ENCODE results near the gene FUT4.
"Not testable (repeated sequence)": the region's sequence is repeated elsewhere in the genome, so short reads cannot be mapped to it uniquely, and the experiment has no call there.

FUT4 gene

GRCh38 chr11:94533696-94534630, 9.8 kb upstream of the FUT4 start:
- no peak for DNase-seq

GRCh38 chr11:94536386-94536785, 7.3 kb upstream of the FUT4 start:
- no peak for DNase-seq

DNA sequence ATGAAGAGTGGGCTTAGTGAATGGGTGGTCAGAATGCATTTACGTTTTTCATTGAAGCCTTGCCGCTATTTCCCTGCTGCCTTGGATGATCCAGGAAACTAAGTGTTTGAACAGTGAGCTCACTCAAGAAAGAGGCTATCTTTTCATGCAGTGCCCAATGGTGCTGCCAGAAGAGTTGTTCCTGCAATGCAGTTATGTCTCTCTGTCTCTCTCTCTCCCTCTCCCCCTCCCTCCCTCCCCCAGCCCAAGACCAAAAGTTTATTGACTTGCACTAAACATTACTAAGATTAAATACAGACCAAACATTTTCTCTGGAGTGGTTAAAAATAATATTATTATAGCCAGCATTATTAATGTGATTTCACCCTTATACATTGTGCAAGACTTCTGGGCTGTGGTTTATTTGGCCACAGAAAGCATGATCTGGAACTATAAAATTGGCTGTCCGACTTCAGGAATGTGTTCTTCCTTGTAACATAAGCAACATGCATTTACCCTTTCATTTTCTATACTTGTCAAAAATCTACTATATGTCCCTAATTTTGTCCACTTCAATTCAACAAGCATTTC, 6.6 kb upstream of the FUT4 start:
- DNase-seq = no peak

DNA sequence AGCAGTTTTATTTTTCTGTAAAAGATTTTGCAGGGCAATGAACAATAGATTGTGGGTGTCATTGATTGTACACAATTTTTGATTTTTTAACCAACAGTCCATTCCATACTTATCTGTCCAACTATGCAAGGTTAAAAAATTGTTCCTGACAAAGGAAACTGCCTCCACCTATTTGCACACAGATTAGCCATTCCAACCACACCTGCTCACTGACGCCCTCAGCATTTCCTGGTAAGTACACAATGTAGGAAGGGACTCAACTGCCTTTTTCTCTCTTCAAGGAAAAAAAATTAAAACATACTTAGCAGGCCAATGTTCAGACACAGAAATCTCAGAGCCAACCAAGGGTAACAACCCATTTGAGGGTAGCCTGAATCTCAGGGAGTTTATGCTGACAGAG, 4.3 kb upstream of the FUT4 start:
- DNase-seq = no peak

DNA sequence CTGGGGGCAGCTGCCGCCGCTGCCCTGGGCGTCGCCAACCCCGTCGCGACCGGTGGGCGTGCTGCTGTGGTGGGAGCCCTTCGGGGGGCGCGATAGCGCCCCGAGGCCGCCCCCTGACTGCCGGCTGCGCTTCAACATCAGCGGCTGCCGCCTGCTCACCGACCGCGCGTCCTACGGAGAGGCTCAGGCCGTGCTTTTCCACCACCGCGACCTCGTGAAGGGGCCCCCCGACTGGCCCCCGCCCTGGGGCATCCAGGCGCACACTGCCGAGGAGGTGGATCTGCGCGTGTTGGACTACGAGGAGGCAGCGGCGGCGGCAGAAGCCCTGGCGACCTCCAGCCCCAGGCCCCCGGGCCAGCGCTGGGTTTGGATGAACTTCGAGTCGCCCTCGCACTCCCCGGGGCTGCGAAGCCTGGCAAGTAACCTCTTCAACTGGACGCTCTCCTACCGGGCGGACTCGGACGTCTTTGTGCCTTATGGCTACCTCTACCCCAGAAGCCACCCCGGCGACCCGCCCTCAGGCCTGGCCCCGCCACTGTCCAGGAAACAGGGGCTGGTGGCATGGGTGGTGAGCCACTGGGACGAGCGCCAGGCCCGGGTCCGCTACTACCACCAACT, 1.0 kb downstream of the FUT4 start:
- peak in 1 of 2 experiments; percentile 50 for DNase-seq

- peak in 1 of 2 experiments; percentile 53 for DNase-seq
Measured at GRCh38 chr11:94545264-94546161, 1.8 kb downstream of the FUT4 start.

DNA sequence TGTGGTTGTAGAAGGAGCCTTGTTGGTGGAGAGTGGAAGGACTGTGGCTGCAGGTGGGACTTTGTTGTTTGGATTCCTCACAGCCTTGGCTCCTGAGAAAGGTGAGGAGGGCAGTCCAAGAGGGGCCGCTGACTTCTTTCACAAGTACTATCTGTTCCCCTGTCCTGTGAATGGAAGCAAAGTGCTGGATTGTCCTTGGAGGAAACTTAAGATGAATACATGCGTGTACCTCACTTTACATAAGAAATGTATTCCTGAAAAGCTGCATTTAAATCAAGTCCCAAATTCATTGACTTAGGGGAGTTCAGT, 2.4 kb downstream of the FUT4 start:
- peak in 1 of 2 experiments; percentile 40 for DNase-seq

DNA sequence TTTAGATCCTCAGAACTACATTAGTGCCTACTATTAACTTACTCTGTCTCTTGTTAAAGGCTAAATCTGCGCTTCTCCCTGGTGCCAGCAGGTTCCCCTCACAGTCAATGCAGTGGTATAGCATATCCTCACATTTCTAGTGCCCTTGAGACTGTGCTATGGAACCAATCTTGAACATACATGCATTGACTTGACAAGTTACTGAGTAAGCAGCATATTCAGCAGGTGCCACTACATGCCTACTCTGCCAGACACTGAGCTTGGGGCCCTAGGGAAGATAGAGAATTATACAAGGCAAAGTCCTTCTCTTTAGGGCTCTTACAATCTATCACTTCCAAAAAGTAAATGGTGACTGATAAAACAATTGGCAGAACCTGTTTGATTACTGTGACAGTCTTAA, 3.2 kb downstream of the FUT4 start:
- DNase-seq = peak; percentile 8 to 79

- DNase-seq = peak in 1 of 2 experiments; percentile 33
Measured at GRCh38 chr11:94549146-94549545, 5.4 kb downstream of the FUT4 start.

DNA sequence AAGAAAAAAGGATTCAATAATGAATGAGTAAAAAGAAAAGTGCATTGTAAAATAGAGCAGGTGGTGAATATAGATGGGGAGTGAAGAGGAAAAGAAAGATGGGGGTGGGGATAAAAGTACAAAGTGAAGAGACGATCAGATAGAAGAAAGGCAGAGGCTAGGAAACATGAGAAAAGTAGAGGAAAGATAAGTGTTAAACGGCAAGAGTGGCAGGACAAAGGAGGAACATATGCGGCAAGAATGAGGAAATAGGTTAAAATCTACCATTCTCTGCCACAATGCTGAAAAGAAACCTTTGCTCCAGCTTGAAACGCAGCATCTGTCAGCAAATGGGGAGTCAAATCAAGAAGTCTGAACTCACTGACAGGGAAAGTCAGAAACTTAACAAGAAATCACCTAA, 6.8 kb downstream of the FUT4 start:
- no peak for DNase-seq

DNA sequence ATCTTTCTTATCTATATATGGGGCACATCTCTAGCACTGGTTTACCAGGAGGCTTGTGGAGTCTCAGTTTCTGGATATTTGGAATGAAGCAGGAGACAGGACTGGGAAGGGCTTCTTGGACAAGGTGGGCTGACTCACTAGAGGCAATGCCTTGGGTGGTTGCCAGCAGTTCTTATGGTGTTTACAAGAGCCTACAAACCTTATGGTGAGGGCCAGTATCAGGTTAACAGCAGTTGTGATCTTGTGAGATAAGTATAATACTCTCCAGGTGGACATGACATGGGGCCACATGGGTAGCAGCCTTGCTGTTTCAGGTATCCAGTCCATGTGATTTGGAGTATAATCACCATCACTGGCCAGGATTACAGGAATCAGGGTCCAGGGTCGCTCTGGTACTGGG, 10.2 kb downstream of the FUT4 start:
- DNase-seq = peak; percentile 90 to 98

GRCh38 chr11:94555752-94556329, 12.1 kb downstream of the FUT4 start:
- not testable (repeated sequence) for DNase-seq

GRCh38 chr11:94557421-94557820, 13.7 kb downstream of the FUT4 start:
- DNase-seq = no peak

DNA sequence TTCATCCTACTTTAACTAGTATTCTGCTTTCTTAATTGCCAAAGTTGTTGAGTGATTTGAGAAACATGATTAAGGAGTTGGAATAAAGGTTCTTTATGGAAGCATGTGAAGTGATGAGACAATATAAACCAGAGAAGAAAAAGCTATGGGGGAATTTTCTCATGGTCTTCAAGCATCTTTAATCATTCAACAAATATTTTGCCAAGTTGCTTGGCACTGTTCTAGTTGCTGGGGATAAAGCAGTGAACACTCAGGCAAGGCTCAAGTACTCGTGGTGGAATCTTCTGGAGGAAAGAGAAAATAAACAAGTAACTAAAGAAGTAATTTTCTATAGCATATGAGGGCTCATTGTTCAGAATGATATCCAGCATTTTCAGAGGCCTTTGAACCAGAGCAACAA, 14.3 kb downstream of the FUT4 start:
- DNase-seq = no peak

DNA sequence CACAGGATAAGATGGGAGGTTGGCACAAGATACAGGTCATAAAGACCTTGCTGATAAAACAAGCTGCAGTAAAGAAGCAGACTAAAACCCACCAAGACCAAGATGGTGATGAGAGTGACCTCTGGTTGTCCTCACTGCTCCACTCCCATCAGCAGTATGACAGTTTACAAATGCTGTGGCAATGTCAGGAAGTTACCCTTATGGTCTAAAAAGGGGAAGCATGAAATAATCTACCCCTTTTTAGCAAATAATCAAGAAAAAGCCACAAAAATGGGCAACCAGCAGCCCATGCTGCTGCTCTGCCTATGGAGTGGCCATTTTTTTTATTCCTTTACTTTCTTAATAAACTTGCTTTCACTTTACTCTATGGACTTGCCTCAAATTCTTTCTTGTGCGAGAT, 14.7 kb downstream of the FUT4 start:
- no peak for DNase-seq

GRCh38 chr11:94558932-94559331, 15.2 kb downstream of the FUT4 start:
- peak; percentile 38 to 77 for DNase-seq

DNA sequence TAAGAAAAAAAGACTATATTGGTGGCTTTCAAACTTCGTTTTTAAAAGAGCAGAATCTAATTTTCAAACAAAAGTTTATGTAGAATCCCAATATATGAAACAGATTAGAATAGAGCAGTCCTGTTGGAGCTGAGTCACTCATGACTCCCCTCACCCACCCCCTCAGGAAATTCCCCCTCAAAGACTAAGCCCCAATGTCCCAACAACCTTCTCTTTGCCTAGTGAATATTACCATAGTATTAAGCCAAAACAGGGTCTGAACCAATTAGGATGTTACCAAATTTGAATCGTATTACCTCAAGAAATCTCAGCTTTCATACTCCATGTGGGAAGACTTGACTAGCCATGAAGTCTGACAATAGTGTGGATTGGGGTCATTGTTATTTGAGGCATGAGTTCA, 15.6 kb downstream of the FUT4 start:
- DNase-seq = no peak

DNA sequence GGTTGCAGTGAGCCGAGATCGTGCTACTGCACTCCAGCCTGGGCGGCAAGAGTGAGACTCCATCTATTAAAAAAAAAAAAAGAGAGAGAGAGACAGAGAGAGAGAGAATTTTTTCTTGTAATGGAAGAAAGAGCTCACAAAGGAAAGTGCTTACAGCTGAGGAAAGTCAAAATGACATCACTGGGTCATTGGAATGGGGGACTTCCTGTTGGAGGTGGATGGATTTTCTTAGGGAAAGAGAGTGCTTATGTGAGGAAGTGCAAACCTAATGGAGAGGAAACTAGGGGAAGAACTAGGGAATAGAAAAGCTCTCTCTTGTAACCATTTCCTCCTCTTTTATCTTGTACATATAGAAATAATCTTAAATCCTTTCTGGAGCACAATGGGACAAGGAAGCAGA, 17.1 kb downstream of the FUT4 start:
- DNase-seq = no peak

DNA sequence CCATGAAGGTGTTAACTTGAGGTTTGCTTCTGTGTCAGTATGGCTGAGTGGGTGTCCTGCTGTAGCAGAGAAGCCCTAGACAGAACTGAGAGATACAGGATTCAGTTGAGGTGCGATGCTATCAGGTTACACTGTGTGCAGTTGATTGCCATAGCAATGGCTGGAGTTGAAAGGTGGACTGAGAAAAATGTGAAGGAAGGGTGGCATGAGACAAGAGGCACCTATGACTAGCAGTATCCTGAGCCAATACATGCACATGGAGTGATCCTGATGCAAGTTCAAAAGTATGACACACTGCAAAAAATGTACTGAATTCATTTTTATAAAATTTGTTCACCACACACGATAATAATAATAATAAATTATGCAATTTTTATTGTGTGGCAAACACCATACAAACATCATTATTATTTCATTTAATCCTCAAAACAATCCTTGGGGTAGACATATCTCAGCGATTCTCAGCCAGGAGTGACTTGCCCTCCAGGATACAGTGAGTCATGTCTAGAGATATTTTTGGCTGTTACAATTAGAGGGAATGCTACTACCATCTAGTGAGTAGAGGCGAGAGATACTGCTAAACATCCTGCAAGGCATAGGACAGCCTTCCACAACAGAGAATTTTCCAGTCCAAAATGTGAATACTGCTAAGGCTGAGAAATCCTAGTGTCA, 19.6 kb downstream of the FUT4 start:
- no peak for DNase-seq

- no peak for DNase-seq
Measured at GRCh38 chr11:94563848-94564467, 20.2 kb downstream of the FUT4 start.

GRCh38 chr11:94567181-94567670, 23.5 kb downstream of the FUT4 start, which contains the start of gene PIWIL4:
Gene PIWIL4, plus strand, starts transcription at chr11:94567368. Its CDS starts 151 bp downstream, at chr11:94567519.
- DNase-seq = no peak
